ENCODE data around the gene C2orf76. TPM values are rescaled to one million over a fixed set of nuclear protein-coding genes. Genes with fewer than 3 reads are reported as not detected.

Gene C2orf76
- polyA plus RNA-seq, 1 of the 3 experiments (the other 2 are of a cell fraction), result 6.0 TPM

- ChIA-PET CTCF (no interaction called here), POLR2A (no interaction called here)
- no peak for TF ChIP-seq POLR2AphosphoS5 (IDR thresholded peaks at IDR 0.05; ENCODE audit: low read depth, low read length)
- TF ChIP-seq CHD2 (IDR thresholded peaks at IDR 0.05; ENCODE audit: low read length, partially characterized antibody), result no peak
- TF ChIP-seq, protein P1, sequence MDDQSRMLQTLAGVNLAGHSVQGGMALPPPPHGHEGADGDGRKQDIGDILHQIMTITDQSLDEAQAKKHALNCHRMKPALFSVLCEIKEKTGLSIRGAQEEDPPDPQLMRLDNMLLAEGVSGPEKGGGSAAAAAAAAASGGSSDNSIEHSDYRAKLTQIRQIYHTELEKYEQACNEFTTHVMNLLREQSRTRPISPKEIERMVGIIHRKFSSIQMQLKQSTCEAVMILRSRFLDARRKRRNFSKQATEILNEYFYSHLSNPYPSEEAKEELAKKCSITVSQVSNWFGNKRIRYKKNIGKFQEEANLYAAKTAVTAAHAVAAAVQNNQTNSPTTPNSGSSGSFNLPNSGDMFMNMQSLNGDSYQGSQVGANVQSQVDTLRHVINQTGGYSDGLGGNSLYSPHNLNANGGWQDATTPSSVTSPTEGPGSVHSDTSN (IDR thresholded peaks at IDR 0.05), result no peak
- TF ChIP-seq ELF1 (IDR thresholded peaks at IDR 0.05), result no peak
- no peak for TF ChIP-seq TEAD4 (IDR thresholded peaks at IDR 0.05; ENCODE audit: borderline replicate concordance, insufficient read depth)
- no peak for TF ChIP-seq REST (IDR thresholded peaks at IDR 0.05; ENCODE audit: low read depth, low read length)
- no peak for TF ChIP-seq SMC3 (IDR thresholded peaks at IDR 0.05; ENCODE audit: low read depth, low read length)
- TF ChIP-seq ZBTB33 (IDR thresholded peaks at IDR 0.05; ENCODE audit: borderline replicate concordance, low read depth), result no peak
- no peak for TF ChIP-seq TCF12 (IDR thresholded peaks at IDR 0.05)
- no peak for TF ChIP-seq TAF1 (IDR thresholded peaks at IDR 0.05; ENCODE audit: borderline replicate concordance, low read depth, low read length)
- TF ChIP-seq RCOR1 (IDR thresholded peaks at IDR 0.05; ENCODE audit: low read length), result no peak
- no peak for TF ChIP-seq RAD21 (IDR thresholded peaks at IDR 0.05; ENCODE audit: low read length)
- no peak for TF ChIP-seq FOXM1 (IDR thresholded peaks at IDR 0.05; ENCODE audit: low read depth)
- TF ChIP-seq YY1 (IDR thresholded peaks at IDR 0.05; ENCODE audit: low read depth), result no peak
- TF ChIP-seq JUND (IDR thresholded peaks at IDR 0.05), result no peak
- TF ChIP-seq NRF1 (IDR thresholded peaks at IDR 0.05; ENCODE audit: low read depth, low read length), result no peak
- TF ChIP-seq MEF2A (IDR thresholded peaks at IDR 0.05; ENCODE audit: borderline replicate concordance, low read depth), result no peak
- 92% methylated on average over 11 of the region's 17 CpGs for WGBS (ENCODE audit: low lambda C conversion rate)
- no peak overlapping the region for H3K4me3 ChIP-seq (ENCODE audit: low read depth in 2 of 2, low read length in 1 of 2)
- H3K4me2 ChIP-seq, result no peak overlapping the region
- H3K36me3 ChIP-seq (replicated peaks in 1 of 2; ENCODE audit: control insufficient read depth in 1 of 2, insufficient read depth in 2 of 2, low read length in 1 of 2), result no peaks in the 10 kb centered on the region
- no peaks in the 10 kb centered on the region for H3F3A ChIP-seq (replicated peaks; ENCODE audit: insufficient read depth)
- no peak overlapping the region for H3K27ac ChIP-seq (ENCODE audit: low read depth in 2 of 2, low read length in 1 of 2)
- peaks cover 0 to 9% of the 10 kb centered on the region in 2 experiments; a peak in 3 of 4 replicates for H3K4me1 ChIP-seq (ENCODE audit: control insufficient read depth in 1 of 2, insufficient read depth in 2 of 2, low read depth in 1 of 2, low read length in 1 of 2)
- no peaks in the 10 kb centered on the region for H4K20me1 ChIP-seq (ENCODE audit: insufficient read depth)
- no peaks in the 10 kb centered on the region for H3K79me2 ChIP-seq (ENCODE audit: insufficient read depth)
- no peak overlapping the region for H2AFZ ChIP-seq (ENCODE audit: low read depth)
- H3K27me3 ChIP-seq (ENCODE audit: insufficient read depth), result no peaks in the 10 kb centered on the region
- no peaks in the 10 kb centered on the region for H3K9me3 ChIP-seq
- H3K9me2 ChIP-seq, result no peaks in the 10 kb centered on the region
- no peak overlapping the region for H3K9ac ChIP-seq
- no peak for DNase-seq
Observed at GRCh38 chr2:119261493-119262225, 105.0 kb downstream of the C2orf76 start.
